Pancreas (tissue), 10 donors: ENCODE results near the gene SORBS2. TPM values are rescaled to one million over a fixed set of nuclear protein-coding genes. Genes with fewer than 3 reads are reported as not detected.
A peak's percentile ranks its signal among the peaks of the same experiment; 100 is the strongest.

ENCODE experiments used
- ATAC-seq, 4 donors: fragments of 200-7000 bp; cut with Tn5 transposase; one replicate each; pipeline versions ENCODE4 v1.8.0 to v1.9.1; 2020; ENCODE audit warnings: mild to moderate bottlenecking in 4 of 4, moderate library complexity in 4 of 4
- DNase-seq, 6 donors: peaks; one replicate each; pipeline ENCODE4 v3.0.0-alpha.2; 2020
- FAIRE-seq: peaks from 2 replicates; lab custom pipeline; 2012; peaks lifted over from hg19 to GRCh38; lab: Jason Lieb, UNC
- H3K27ac ChIP-seq, 4 donors: fragments of 200-600 bp; sonication (generic); 1 replicate in 3 of 4; 2 replicates in 1 of 4; pipeline versions ENCODE4 v1.5.0 to v1.8.0; 2020
- H3K27me3 ChIP-seq, 4 donors: fragments of 200-600 bp; one replicate each; pipeline ENCODE4 v1.8.0; 2021
- H3K36me3 ChIP-seq, 3 donors: fragments of 200-600 bp; sonication (generic) in 1 of 3; one replicate each; pipeline versions ENCODE4 v1.5.0 to v1.8.0; 2020 to 2021
- H3K4me1 ChIP-seq, 3 donors: fragments of 200-600 bp; one replicate each; pipeline ENCODE4 v1.8.0; 2021
- H3K4me3 ChIP-seq, 4 donors: fragments of 200-600 bp; sonication (generic) in 2 of 4; one replicate each; pipeline versions ENCODE4 v1.5.0 to v1.8.0; 2020 to 2021
- H3K9me3 ChIP-seq, 4 donors: fragments of 200-600 bp; one replicate each; pipeline ENCODE4 v1.8.0; 2021
- CTCF ChIP-seq, 4 donors: fragments of 200-600 bp; sonication (generic) in 3 of 4; IDR thresholded peaks; one replicate each; pipeline versions ENCODE4 v1.5.0 to v1.8.0; 2021; ENCODE audit warnings: antibody characterized with exemption in 4 of 4
- WGBS, 2 donors: extraction: QIAGEN DNeasy Blood & Tissue Kit; methylation state at CpG; one replicate each; pipeline ENCODE4 v1.1.7; 2013; 5-methylcytosine and 5-hydroxymethylcytosine counted together
- intact Hi-C, 3 donors: fragments of 100-400 bp; cut with DNase I; formaldehyde crosslinking; loops; one replicate each; pipeline versions ENCODE4 v1.11.1 to v1.14.2; 2022
- polyA plus RNA-seq, 2 donors: library from polyadenylated mRNA; stranded (reverse); fragments of 200-250 nt; gene quantifications; one replicate each; pipeline ENCODE4 v1.2.3, GENCODE V29; 2013
- total RNA-seq, 6 donors: library from RNA; stranded (reverse); fragmentation: NEBNext Ultra II Directional in 4 of 6; extraction: Animal tissue kit (Norgen Biotek cat#: 25700) in 4 of 6; gene quantifications; one replicate each; pipeline versions ENCODE4 v1.2.1 to v1.2.4, GENCODE V29; 2021 to 2023
- donor health status: healthy with polysubstance abuse.
- donor health status: DM: no; HTN: no; CAD: no; lungs with moderate emphysema.
- donor health status: DM: no; HTN: no; CAD: no.
- donor health status: control.
- donor health status: control.
- donor health status: Bipolar disorder and iron deficiency.
- donor health status: DM: yes; HTN: yes; CAD: no.
- donor health status: DM: no; HTN: no; CAD: no.
- donor health status: DM: no; HTN: no; CAD: no.
- donor health status: DM: yes; HTN: yes; CAD: no.

SORBS2 gene
- total and polyA plus RNA-seq, 8 donors, result 61.7 to 245 (median 140) TPM

GRCh38 chr4:185702147-185702663, 109.8 kb downstream of the SORBS2 start:
- no peak for TF ChIP-seq CTCF (IDR thresholded peaks at IDR 0.05)
- no peaks in the 10 kb centered on the region for H3K36me3 ChIP-seq
- FAIRE-seq, result no peak
- peaks cover 3 to 16% (median 14%) of the 10 kb centered on the region in 3 donors for H3K4me1 ChIP-seq
- WGBS, 2 donors, result 95 to 96% methylated on average over 8 of the region's 8 CpGs
- DNase-seq, result no peak
- ATAC-seq, result no peak
- no peaks in the 10 kb centered on the region for H3K27me3 ChIP-seq
- no peaks in the 10 kb centered on the region for H3K9me3 ChIP-seq
- no peak overlapping the region for H3K4me3 ChIP-seq
- intact Hi-C loops, result no loop called here
- H3K27ac ChIP-seq, result no peak overlapping the region

- ATAC-seq (peak in 2 of 4 donors; percentile 30 to 44), DNase-seq (no peak), FAIRE-seq (no peak)
- intact Hi-C loops, result no loop called here
- no peak for TF ChIP-seq CTCF (IDR thresholded peaks at IDR 0.05)
- Histone ChIP-seq H3K27ac (peak overlapping the region in 3 of 4 donors; percentile 1 to 49 (median 3)), H3K9me3 (no peaks in the 10 kb centered on the region), H3K4me1 (peaks cover 10 to 25% (median 18%) of the 10 kb centered on the region in 3 donors), H3K27me3 (no peaks in the 10 kb centered on the region), H3K4me3 (no peak overlapping the region), H3K36me3 (no peaks in the 10 kb centered on the region)
These were observed 111.4 kb downstream of the SORBS2 start for GRCh38 chr4:185700630-185701029.

- Histone ChIP-seq H3K36me3 (no peaks in the 10 kb centered on the region), H3K27me3 (no peaks in the 10 kb centered on the region), H3K27ac (peak overlapping the region in 2 of 4 donors; percentile 20 to 49), H3K4me3 (no peak overlapping the region), H3K9me3 (no peaks in the 10 kb centered on the region), H3K4me1 (peaks cover 15 to 30% (median 23%) of the 10 kb centered on the region in 3 donors)
- DNase-seq (no peak), ATAC-seq (peak; percentile 56 to 70 (median 60)), FAIRE-seq (no peak)
- WGBS, 2 donors, result 38% methylated on average over 3 of the region's 3 CpGs
- intact Hi-C loops, result no loop called here
- no peak for TF ChIP-seq CTCF (IDR thresholded peaks at IDR 0.05)
These were observed 111.9 kb downstream of the SORBS2 start for GRCh38 chr4:185700048-185700447.

- Histone ChIP-seq H3K4me3 (no peak overlapping the region), H3K9me3 (no peaks in the 10 kb centered on the region), H3K4me1 (peaks cover 15 to 30% (median 23%) of the 10 kb centered on the region in 3 donors), H3K27me3 (no peaks in the 10 kb centered on the region), H3K27ac (no peak overlapping the region), H3K36me3 (no peaks in the 10 kb centered on the region)
- intact Hi-C loops, result no loop called here
- ATAC-seq (no peak), FAIRE-seq (no peak), DNase-seq (no peak)
- WGBS, 2 donors, result 49 to 64% methylated on average over 3 of the region's 3 CpGs
- no peak for TF ChIP-seq CTCF (IDR thresholded peaks at IDR 0.05)
These were observed 114.5 kb downstream of the SORBS2 start for GRCh38 chr4:185697488-185697887.

GRCh38 chr4:185695743-185696142, 116.3 kb downstream of the SORBS2 start:
- no peak overlapping the region for H3K27ac ChIP-seq
- H3K27me3 ChIP-seq, result no peaks in the 10 kb centered on the region
- no peaks in the 10 kb centered on the region for H3K36me3 ChIP-seq
- FAIRE-seq (no peak), ATAC-seq (peak in 3 of 4 donors; percentile 11 to 43 (median 26)), DNase-seq (no peak)
- TF ChIP-seq CTCF (IDR thresholded peaks at IDR 0.05), result no peak
- WGBS, 2 donors, result 87 to 94% methylated on average over 4 of the region's 4 CpGs
- H3K4me3 ChIP-seq, result no peak overlapping the region
- H3K4me1 ChIP-seq, result peaks cover 15 to 25% (median 18%) of the 10 kb centered on the region in 3 donors
- no peaks in the 10 kb centered on the region for H3K9me3 ChIP-seq
- intact Hi-C loops, result no loop called here
